ENCODE data around the gene STXBP2. TPM values are rescaled to one million over a fixed set of nuclear protein-coding genes. Genes with fewer than 3 reads are reported as not detected.

Gene STXBP2
- total and polyA plus RNA-seq, 4 donors, result 25.9 to 32.7 (median 27.2) TPM

GRCh38 chr19:7681340-7682174 lies 44.6 kb downstream of the STXBP2 start:
- H3K9ac ChIP-seq (ENCODE audit: low read depth in 1 of 2, low read length in 2 of 2), result peak overlapping the region; percentile 45 to 92

DNA sequence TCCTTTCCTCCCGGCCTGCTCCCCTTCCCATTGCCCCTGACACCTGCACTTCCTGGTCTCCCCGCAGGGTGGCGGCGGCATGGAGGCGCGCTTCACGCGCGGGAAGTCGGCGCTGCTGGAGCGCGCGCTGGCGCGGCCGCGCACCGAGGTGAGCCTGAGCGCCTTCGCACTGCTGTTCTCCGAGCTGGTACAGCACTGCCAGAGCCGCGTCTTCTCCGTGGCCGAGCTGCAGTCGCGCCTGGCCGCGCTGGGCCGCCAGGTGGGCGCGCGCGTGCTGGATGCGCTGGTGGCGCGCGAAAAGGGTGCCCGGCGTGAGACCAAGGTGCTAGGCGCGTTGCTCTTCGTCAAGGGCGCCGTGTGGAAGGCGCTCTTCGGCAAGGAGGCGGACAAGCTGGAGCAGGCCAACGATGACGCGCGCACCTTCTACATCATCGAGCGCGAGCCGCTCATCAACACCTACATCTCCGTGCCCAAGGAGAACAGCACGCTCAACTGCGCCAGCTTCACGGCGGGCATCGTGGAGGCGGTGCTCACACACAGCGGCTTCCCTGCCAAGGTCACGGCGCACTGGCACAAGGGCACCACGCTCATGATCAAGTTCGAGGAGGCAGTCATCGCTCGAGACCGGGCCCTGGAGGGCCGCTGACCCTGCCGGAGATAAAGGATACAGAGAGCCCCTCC lies 45.4 kb downstream of the STXBP2 start:
- peaks cover 0 to 25% (median 13%) of the 10 kb centered on the region in 4 donors for H3K4me1 ChIP-seq (ENCODE audit: control insufficient read depth in 4 of 4, insufficient read depth in 4 of 4, low read length in 3 of 4)
- H3K9me3 ChIP-seq (ENCODE audit: control insufficient read depth in 4 of 4, low read length in 3 of 4), result no peaks in the 10 kb centered on the region
- no peak overlapping the region for H3K9ac ChIP-seq (ENCODE audit: low read depth in 1 of 2, low read length in 2 of 2)
- no peak for DNase-seq (ENCODE audit: low spot score)
- peak overlapping the region in 1 of 2 donors; percentile 84 for H3K27ac ChIP-seq (ENCODE audit: low read depth in 1 of 2, low read length in 2 of 2)
- WGBS, result 88% methylated on average over 74 of the region's 74 CpGs
- TF ChIP-seq JUND (IDR thresholded peaks at IDR 0.05), result no peak
- TF ChIP-seq EGR1 (IDR thresholded peaks at IDR 0.05; ENCODE audit: low read depth in 2 of 2), result no peak
- peak overlapping the region in 1 of 3 donors; percentile 80 for H3K4me3 ChIP-seq (ENCODE audit: low read depth in 1 of 3, low read length in 3 of 3)
- peaks cover 0 to 6% (median 0%) of the 10 kb centered on the region in 4 donors for H3K36me3 ChIP-seq (ENCODE audit: control insufficient read depth in 4 of 4, insufficient read depth in 3 of 4, low read depth in 1 of 4, low read length in 3 of 4)
- no peaks in the 10 kb centered on the region for H3K27me3 ChIP-seq (ENCODE audit: control insufficient read depth in 4 of 4, insufficient read depth in 4 of 4, low read length in 3 of 4)

More at GRCh38 chr19:7681340-7682174, 44.6 kb downstream of the STXBP2 start:
- DNase-seq (ENCODE audit: low spot score), result peak; percentile 71
- no peaks in the 10 kb centered on the region for H3K27me3 ChIP-seq (ENCODE audit: control insufficient read depth in 4 of 4, insufficient read depth in 4 of 4, low read length in 3 of 4)
- H3K9me3 ChIP-seq (ENCODE audit: control insufficient read depth in 4 of 4, low read length in 3 of 4), result no peaks in the 10 kb centered on the region
- 14% methylated on average over 43 of the region's 43 CpGs for WGBS
- peaks cover 0 to 25% (median 13%) of the 10 kb centered on the region in 4 donors for H3K4me1 ChIP-seq (ENCODE audit: control insufficient read depth in 4 of 4, insufficient read depth in 4 of 4, low read length in 3 of 4)
- H3K36me3 ChIP-seq (ENCODE audit: control insufficient read depth in 4 of 4, insufficient read depth in 3 of 4, low read depth in 1 of 4, low read length in 3 of 4), result peaks cover 0 to 6% (median 0%) of the 10 kb centered on the region in 4 donors
- peak overlapping the region; percentile 84 to 91 for H3K27ac ChIP-seq (ENCODE audit: low read depth in 1 of 2, low read length in 2 of 2)
- peak overlapping the region; percentile 80 to 97 (median 93) for H3K4me3 ChIP-seq (ENCODE audit: low read depth in 1 of 3, low read length in 3 of 3)
- TF ChIP-seq, protein P1, sequence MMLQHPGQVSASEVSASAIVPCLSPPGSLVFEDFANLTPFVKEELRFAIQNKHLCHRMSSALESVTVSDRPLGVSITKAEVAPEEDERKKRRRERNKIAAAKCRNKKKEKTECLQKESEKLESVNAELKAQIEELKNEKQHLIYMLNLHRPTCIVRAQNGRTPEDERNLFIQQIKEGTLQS (IDR thresholded peaks at IDR 0.05), result no peak
- TF ChIP-seq RXRA (IDR thresholded peaks at IDR 0.05) (peak in 1 of 2 donors; percentile 29), CTCF (IDR thresholded peaks at IDR 0.05; ENCODE audit: low read depth, low read length, missing input control) (peak; percentile 49), RAD21 (IDR thresholded peaks at IDR 0.05) (peak; percentile 69 to 81), SP1 (IDR thresholded peaks at IDR 0.05) (peak; percentile 27)

GRCh38 chr19:7685546-7686445 lies 48.9 kb downstream of the STXBP2 start:
- Histone ChIP-seq H3K4me1 (ENCODE audit: control insufficient read depth in 4 of 4, insufficient read depth in 4 of 4, low read length in 3 of 4) (peaks cover 0 to 13% (median 6%) of the 10 kb centered on the region in 4 donors), H3K27me3 (ENCODE audit: control insufficient read depth in 4 of 4, insufficient read depth in 4 of 4, low read length in 3 of 4) (no peaks in the 10 kb centered on the region), H3K4me3 (ENCODE audit: low read depth in 1 of 3, low read length in 3 of 3) (no peak overlapping the region), H3K36me3 (ENCODE audit: control insufficient read depth in 4 of 4, insufficient read depth in 3 of 4, low read depth in 1 of 4, low read length in 3 of 4) (peaks cover 0 to 6% (median 0%) of the 10 kb centered on the region in 4 donors), H3K27ac (ENCODE audit: low read depth in 1 of 2, low read length in 2 of 2) (no peak overlapping the region), H3K9ac (ENCODE audit: low read depth in 1 of 2, low read length in 2 of 2) (no peak overlapping the region), H3K9me3 (ENCODE audit: control insufficient read depth in 4 of 4, low read length in 3 of 4) (no peaks in the 10 kb centered on the region)
- WGBS, result 45% methylated on average over 19 of the region's 19 CpGs
- DNase-seq (ENCODE audit: low spot score), result no peak
- TF ChIP-seq TAF1 (conservative IDR thresholded peaks at IDR 0.05) (no peak), HNF4A (conservative IDR thresholded peaks at IDR 0.05) (no peak), CTCF (IDR thresholded peaks at IDR 0.05; ENCODE audit: low read depth, low read length, missing input control) (no peak), REST (IDR thresholded peaks at IDR 0.05) (no peak), FOXA1 (IDR thresholded peaks at IDR 0.05) (no peak), GABPA (IDR thresholded peaks at IDR 0.05 in 1 of 2, conservative IDR thresholded peaks at IDR 0.05 in 1 of 2) (no peak), MAX (IDR thresholded peaks at IDR 0.05) (no peak), NR2F2 (IDR thresholded peaks at IDR 0.05) (no peak), RXRA (IDR thresholded peaks at IDR 0.05) (no peak)
- TF ChIP-seq, protein P1 (IDR thresholded peaks at IDR 0.05), result no peak
